Common myeloid progenitor, CD34-positive (primary cell): ENCODE data around the gene HTRA2.

Experiments
- CTCF ChIA-PET: fragments of 350-600 bp; sonication (Branson Sonifier 250); formaldehyde crosslinking; loops from one replicate; lab custom pipeline; 2021; ENCODE audit warnings: antibody characterized with exemption; lab: Charles Lee
- POLR2A ChIA-PET: fragments of 350-600 bp; sonication (Branson Sonifier 250); formaldehyde crosslinking; loops from one replicate; lab custom pipeline; 2021; ENCODE audit warnings: antibody characterized with exemption; lab: Charles Lee
- DNase-seq, 3 donors: peaks; one replicate each; pipeline versions ENCODE4 v3.0.0 to v3.0.0-alpha.2; 2013
- H3K27ac ChIP-seq, 2 experiments: 1 replicate in 1 of 2; 2 replicates in 1 of 2; pipeline ENCODE4 v1.7.0; 2013; ENCODE audit warnings: inconsistent platforms in 2 of 2, low read length in 2 of 2, mild to moderate bottlenecking in 2 of 2, low read depth in 1 of 2, moderate library complexity in 1 of 2; ENCODE audit not compliant: severe bottlenecking in 2 of 2, insufficient read depth in 1 of 2, poor library complexity in 1 of 2
- H3K27me3 ChIP-seq, 5 experiments: replicated peaks in 2 of 5; 1 replicate in 3 of 5; 2 replicates in 2 of 5; pipeline versions ENCODE4 v1.6.1 to v1.7.0; 2013; ENCODE audit warnings: low read length in 4 of 5, mild to moderate bottlenecking in 2 of 5, moderate library complexity in 2 of 5, inconsistent platforms in 1 of 5; ENCODE audit not compliant: insufficient read depth in 5 of 5, control insufficient read depth in 4 of 5
- H3K36me3 ChIP-seq, 4 experiments: 1 replicate in 2 of 4; 2 replicates in 2 of 4; pipeline versions ENCODE4 v1.6.1 to v1.7.0; 2013; ENCODE audit warnings: low read length in 3 of 4, control low read depth in 1 of 4, mild to moderate bottlenecking in 1 of 4; ENCODE audit not compliant: control insufficient read depth in 4 of 4, insufficient read depth in 4 of 4
- H3K4me1 ChIP-seq, 4 experiments: 1 replicate in 3 of 4; 2 replicates in 1 of 4; pipeline versions ENCODE4 v1.6.1 to v1.7.1; 2013; ENCODE audit warnings: low read length in 3 of 4, mild to moderate bottlenecking in 3 of 4, control low read depth in 1 of 4, inconsistent platforms in 1 of 4, moderate library complexity in 1 of 4; ENCODE audit not compliant: control insufficient read depth in 4 of 4, insufficient read depth in 4 of 4; ENCODE audit errors: control extremely low read depth in 1 of 4
- H3K4me3 ChIP-seq, 7 experiments: 1 replicate in 4 of 7; 2 replicates in 3 of 7; pipeline versions ENCODE4 v1.5.1 to v1.7.0; 2013; ENCODE audit warnings: mild to moderate bottlenecking in 7 of 7, low read length in 6 of 7, moderate library complexity in 6 of 7, inconsistent platforms in 2 of 7, low read depth in 2 of 7, control low read depth in 1 of 7; ENCODE audit not compliant: insufficient read depth in 4 of 7, control insufficient read depth in 1 of 7; ENCODE audit errors: extremely low read depth in 1 of 7
- H3K9me3 ChIP-seq, 5 experiments: 1 replicate in 4 of 5; 2 replicates in 1 of 5; pipeline versions ENCODE4 v1.6.1 to v1.7.1; 2013; ENCODE audit warnings: low read length in 4 of 5, mild to moderate bottlenecking in 2 of 5, inconsistent platforms in 1 of 5, low read depth in 1 of 5, moderate library complexity in 1 of 5; ENCODE audit not compliant: control insufficient read depth in 4 of 5, insufficient read depth in 2 of 5; ENCODE audit errors: control extremely low read depth in 1 of 5
- WGBS: methylation state at CpG from one replicate; pipeline ENCODE4 v1.1.5; 2013; ENCODE audit not compliant: insufficient coverage; 5-methylcytosine and 5-hydroxymethylcytosine counted together

The HTRA2 gene

GRCh38 chr2:74500578-74500946, 29.2 kb upstream of the HTRA2 start:
- peaks cover 4 to 52% (median 45%) of the 10 kb centered on the region in 4 experiments for H3K4me1 ChIP-seq
- CTCF ChIA-PET, result interaction anchor here (0.7 to 12.7 kb wide), 10 partner anchors 9 to 87 kb away, joined by 3 to 143 read pairs (median 6); partner anchors contain the start of genes AUP1, CCDC142, DQX1 and HTRA2
- H3K36me3 ChIP-seq, result peaks cover 0 to 11% (median 5%) of the 10 kb centered on the region in 4 experiments
- no peak overlapping the region for H3K4me3 ChIP-seq
- POLR2A ChIA-PET, result no interaction called here
- no peak overlapping the region for H3K27ac ChIP-seq
- no peak for DNase-seq
- H3K9me3 ChIP-seq, result no peaks in the 10 kb centered on the region
- H3K27me3 ChIP-seq, result peaks cover 0 to 92% (median 54%) of the 10 kb centered on the region in 5 experiments

DNA sequence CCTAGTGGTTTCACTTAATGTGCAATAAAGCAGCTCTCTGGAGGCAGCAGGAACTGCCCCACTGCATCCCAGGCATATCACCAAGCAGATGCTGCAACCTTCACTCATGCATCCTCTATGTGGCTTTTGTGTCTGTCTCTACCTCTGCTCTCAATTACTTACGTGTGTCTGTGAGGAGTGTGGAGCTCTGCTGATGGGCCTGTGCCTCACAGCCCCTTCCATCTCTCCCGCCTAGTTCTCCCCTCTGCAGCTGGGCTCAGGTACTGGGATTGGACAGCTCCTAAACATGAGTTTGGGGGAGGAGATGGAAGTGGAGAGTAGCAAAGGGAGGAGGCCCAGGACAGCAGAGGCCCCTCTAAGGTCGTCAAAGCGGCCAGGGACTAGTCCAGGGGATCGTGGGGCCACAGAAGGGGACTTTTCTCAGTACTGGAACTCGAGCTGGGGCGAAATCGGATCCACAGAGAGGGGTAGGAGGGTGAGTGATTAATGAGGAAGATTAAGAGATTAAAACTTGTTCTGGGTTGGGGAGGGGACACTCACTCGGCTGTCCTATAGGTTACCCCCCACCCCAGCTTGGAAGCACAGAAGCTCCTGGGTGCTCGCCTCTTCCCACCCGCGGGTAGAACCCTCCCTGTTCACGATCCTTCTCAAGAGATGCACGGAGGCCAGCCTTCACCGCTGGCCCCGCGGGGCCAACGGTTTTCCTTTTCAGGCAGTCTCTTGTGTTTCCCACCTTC, 28.2 kb upstream of the HTRA2 start:
- Histone ChIP-seq H3K4me3 (no peak overlapping the region), H3K9me3 (no peaks in the 10 kb centered on the region)

DNA sequence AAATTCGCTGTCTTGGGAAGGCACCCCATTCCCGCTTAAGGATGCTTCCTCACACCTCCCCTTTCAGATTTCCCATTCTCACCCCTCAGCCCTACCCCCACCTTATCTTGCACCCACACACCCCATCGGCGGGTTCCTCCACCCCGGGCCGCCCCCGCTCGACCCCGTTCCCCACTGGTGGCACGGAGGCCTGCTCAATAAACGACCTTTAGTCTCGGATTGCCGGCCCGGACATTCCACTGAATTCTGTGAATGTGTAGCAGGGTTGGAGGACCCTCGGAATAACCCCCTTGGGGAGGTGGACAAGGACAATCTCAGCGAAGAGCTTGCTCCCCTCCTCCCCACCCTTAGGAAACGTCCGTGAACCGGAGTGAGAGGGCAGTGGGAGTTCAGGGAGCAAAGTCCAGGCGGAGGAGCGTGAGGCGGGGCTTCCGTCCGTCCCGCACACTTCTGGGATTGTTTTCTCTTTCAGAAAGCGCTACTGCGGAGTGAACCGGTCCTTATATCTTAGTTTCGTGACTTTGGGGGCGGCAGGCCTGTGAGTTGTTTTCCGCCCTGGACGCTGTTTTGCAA, 27.5 kb upstream of the HTRA2 start:
- 9% methylated on average over 19 of the region's 32 CpGs for WGBS
- H3K4me1 ChIP-seq, result peaks cover 4 to 67% (median 54%) of the 10 kb centered on the region in 4 experiments
- ChIA-PET CTCF (interaction anchor here (1.5 to 12.7 kb wide), 6 partner anchors 11 to 85 kb away, joined by 4 to 143 read pairs (median 16); partner anchors contain the start of genes AUP1, DQX1 and HTRA2), POLR2A (no interaction called here)
- H3K27ac ChIP-seq, result peak overlapping the region in 1 of 2 experiments; percentile 54
- H3K4me3 ChIP-seq, result peak overlapping the region in 6 of 7 experiments; percentile 20 to 79 (median 66)
- H3K9me3 ChIP-seq, result no peaks in the 10 kb centered on the region
- peaks cover 0 to 16% (median 8%) of the 10 kb centered on the region in 4 experiments for H3K36me3 ChIP-seq
- peaks cover 0 to 80% (median 46%) of the 10 kb centered on the region in 5 experiments for H3K27me3 ChIP-seq
- peak in 1 of 3 donors; percentile 33 for DNase-seq

More for the DNA sequence above, 28.2 kb upstream of the HTRA2 start:
- POLR2A ChIA-PET, result no interaction called here
- no peak for DNase-seq
- Histone ChIP-seq H3K27ac (no peak overlapping the region), H3K27me3 (peaks cover 0 to 87% (median 50%) of the 10 kb centered on the region in 5 experiments), H3K4me1 (peaks cover 4 to 61% (median 47%) of the 10 kb centered on the region in 4 experiments), H3K36me3 (peaks cover 0 to 16% (median 10%) of the 10 kb centered on the region in 4 experiments)
- WGBS, result 82% methylated on average over 14 of the region's 18 CpGs
- CTCF ChIA-PET, result interaction anchor here (1.3 to 12.7 kb wide), 9 partner anchors 10 to 86 kb away, joined by 3 to 143 read pairs (median 6); partner anchors contain the start of genes AUP1, CCDC142, DQX1 and HTRA2

DNA sequence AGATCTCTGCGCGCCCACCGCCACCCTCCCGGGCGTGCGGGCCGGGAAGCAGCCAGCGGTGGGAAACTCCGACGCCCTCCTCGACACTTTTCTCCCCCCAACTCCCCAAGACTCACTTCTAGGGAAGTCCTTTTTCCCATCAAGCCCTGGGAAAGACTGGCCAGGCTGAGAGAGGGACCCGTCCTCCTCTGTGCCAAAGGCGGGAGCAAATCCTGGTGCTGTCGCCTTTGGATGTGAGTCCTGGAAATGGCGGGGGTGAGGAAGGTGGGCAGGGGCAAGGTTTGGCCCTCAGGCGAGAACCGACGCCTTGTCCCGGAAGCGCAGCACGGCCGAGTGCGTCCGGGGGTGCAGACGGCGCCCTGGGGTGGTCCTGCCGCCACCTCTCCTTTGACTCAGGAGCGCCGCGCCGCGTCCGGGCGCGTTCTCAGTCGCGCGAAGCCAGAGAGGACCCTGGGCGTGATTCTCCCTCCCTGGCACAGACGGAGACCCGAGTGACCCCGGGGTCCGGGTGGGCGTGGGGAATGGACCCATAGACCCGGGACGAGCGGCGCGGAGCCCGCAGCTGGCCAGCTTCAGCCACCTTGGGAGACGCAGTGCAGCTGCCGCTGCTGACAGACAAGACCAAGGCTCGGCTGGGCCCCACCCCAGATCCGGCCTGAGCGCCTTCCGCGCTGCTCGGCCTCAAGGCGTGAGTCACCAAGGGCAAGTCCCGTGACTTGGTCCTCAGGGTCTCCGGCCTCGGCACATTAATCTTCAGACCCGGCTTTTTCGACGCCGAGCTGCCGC, 26.8 kb upstream of the HTRA2 start:
- peaks cover 0 to 73% (median 41%) of the 10 kb centered on the region in 5 experiments for H3K27me3 ChIP-seq
- no peaks in the 10 kb centered on the region for H3K9me3 ChIP-seq
- ChIA-PET CTCF (interaction anchor here (0.7 to 12.7 kb wide), 11 partner anchors 10 to 84 kb away, joined by 3 to 143 read pairs (median 6); partner anchors contain the start of genes AUP1, CCDC142, DQX1 and HTRA2), POLR2A (interaction anchor here (0.6 kb wide), 1 partner anchor 29 kb away, joined by 3 read pairs; no protein-coding TSS in a partner anchor)
- WGBS, result 1% methylated on average over 60 of the region's 67 CpGs
- peak overlapping the region in 1 of 2 experiments; percentile 54 for H3K27ac ChIP-seq
- peaks cover 0 to 16% (median 8%) of the 10 kb centered on the region in 4 experiments for H3K36me3 ChIP-seq
- peak; percentile 45 to 73 (median 62) for DNase-seq
- peak overlapping the region; percentile 20 to 79 (median 62) for H3K4me3 ChIP-seq
- H3K4me1 ChIP-seq, result peaks cover 4 to 67% (median 53%) of the 10 kb centered on the region in 4 experiments

DNA sequence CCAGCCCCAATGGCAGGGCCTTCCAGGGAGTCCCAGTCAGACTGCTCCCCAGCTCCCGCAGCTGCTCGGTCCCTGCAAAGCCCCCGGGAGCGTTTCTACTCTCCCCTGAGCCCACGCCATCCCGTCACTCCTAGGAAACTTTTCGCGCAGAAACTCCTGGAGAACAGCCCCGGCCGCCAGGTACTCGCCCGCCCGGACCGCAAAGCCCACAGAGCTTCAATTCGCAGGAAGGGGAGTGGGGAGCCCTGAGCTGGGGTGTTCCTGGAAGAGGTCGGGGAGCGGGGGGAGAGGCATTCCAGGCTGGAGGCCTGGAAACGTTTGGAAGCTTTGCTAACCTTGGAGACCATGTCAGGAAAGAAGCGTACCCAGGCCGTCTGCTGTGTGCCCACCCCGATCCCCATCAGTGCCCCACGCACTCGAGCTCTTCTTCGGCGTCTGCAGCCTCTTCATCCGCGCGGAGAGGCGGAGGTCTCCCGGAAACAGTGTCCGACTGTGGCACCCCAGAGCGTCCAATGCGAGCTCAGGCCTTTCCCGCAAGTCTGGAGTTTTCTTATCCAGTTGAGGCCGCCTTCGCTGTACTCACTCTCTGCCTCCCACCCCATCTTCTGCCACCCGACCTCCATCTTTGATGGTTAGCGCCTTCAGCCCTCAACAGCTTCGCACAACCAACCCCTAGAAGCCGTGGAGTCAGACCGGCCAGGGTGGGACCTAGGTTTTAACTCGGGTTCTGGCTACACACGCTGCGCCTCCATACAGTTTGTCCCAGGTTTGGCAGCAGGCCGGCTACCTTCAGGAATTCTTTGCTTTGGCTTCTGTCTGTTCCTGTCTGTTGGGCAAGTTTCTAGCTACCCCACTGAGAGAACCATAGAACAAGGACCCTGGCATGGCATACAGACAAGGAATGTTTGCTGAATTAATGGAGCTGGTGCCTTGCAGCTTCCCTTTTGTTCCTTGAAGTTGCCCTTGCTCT, 25.9 kb upstream of the HTRA2 start:
- peaks cover 0 to 66% (median 50%) of the 10 kb centered on the region in 4 experiments for H3K4me1 ChIP-seq

More for the DNA sequence above, 25.9 kb upstream of the HTRA2 start:
- 60% methylated on average over 40 of the region's 45 CpGs for WGBS
- H3K27ac ChIP-seq, result peak overlapping the region in 1 of 2 experiments; percentile 54
- peaks cover 0 to 16% (median 8%) of the 10 kb centered on the region in 4 experiments for H3K36me3 ChIP-seq
- no peak for DNase-seq
- H3K4me3 ChIP-seq, result peak overlapping the region in 6 of 7 experiments; percentile 20 to 79 (median 66)
- H3K9me3 ChIP-seq, result no peaks in the 10 kb centered on the region
- ChIA-PET CTCF (interaction anchor here (0.7 to 12.7 kb wide), 16 partner anchors 9 to 83 kb away, joined by 3 to 143 read pairs (median 4); partner anchors contain the start of genes AUP1, CCDC142, DQX1 and HTRA2), POLR2A (interaction anchor here (0.6 kb wide), 1 partner anchor 29 kb away, joined by 3 read pairs; no protein-coding TSS in a partner anchor)
- peaks cover 3 to 71% (median 36%) of the 10 kb centered on the region in 5 experiments for H3K27me3 ChIP-seq
